Large intestine (tissue), 3 donors: ENCODE measurements around the gene GRK5. TPM values are rescaled to one million over a fixed set of nuclear protein-coding genes. Genes with fewer than 3 reads are reported as not detected.

Experiments
- DNase-seq, 2 donors: peaks; one replicate each; pipeline versions ENCODE4 v3.0.0 to v3.0.0-alpha.2; 2013
- H3K27ac ChIP-seq: one replicate; pipeline ENCODE4 v1.5.1; 2013; ENCODE audit warnings: low read length
- H3K27me3 ChIP-seq: 2 replicates; pipeline ENCODE4 v1.6.1; 2013; ENCODE audit warnings: low read length; ENCODE audit not compliant: control insufficient read depth, insufficient read depth
- H3K36me3 ChIP-seq: 2 replicates; pipeline ENCODE4 v1.6.1; 2013; ENCODE audit warnings: low read length; ENCODE audit not compliant: control insufficient read depth, insufficient read depth
- H3K4me1 ChIP-seq: one replicate; pipeline ENCODE4 v1.6.1; 2013; ENCODE audit warnings: low read length; ENCODE audit not compliant: control insufficient read depth, insufficient read depth
- H3K4me3 ChIP-seq: one replicate; pipeline ENCODE4 v1.5.1; 2013; ENCODE audit warnings: low read length
- H3K9me3 ChIP-seq: one replicate; pipeline ENCODE4 v1.6.1; 2013; ENCODE audit warnings: mild to moderate bottlenecking, low read depth, low read length, moderate library complexity; ENCODE audit not compliant: control insufficient read depth
- WGBS: methylation state at CpG from one replicate; pipeline ENCODE4 v1.1.5; 2013; ENCODE audit warnings: low lambda C conversion rate; ENCODE audit not compliant: insufficient coverage; 5-methylcytosine and 5-hydroxymethylcytosine counted together
- polyA plus RNA-seq: library from polyadenylated mRNA; unstranded; fragments of 120-200 nt; gene quantifications from one replicate; pipeline ENCODE4 v1.2.1, GENCODE V29; 2013

The GRK5 gene
- polyA plus RNA-seq, 1 donor: 38.8 TPM

DNA sequence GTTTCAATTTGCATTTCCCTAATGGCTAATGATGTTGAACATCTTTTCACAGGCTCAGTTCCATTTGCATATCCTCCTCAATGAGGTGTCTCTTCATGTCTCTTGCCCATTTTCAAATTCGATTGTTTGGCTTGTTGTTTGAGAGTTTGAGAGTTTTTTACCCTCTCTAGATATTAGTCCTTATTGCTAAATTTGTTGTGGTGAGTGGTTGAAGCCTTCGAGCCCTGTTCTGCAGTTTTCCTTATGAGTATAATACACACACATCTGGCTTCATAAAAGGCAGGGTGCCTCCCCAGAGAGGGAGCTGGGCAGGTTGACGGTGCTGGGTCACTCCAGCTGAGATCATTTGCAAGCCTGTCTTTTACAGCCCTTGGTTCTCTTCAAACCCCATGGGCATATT lies 270.1 kb downstream of the GRK5 start:
- no peak overlapping the region for H3K4me3 ChIP-seq
- no peaks in the 10 kb centered on the region for H3K4me1 ChIP-seq
- no peak overlapping the region for H3K27ac ChIP-seq
- DNase-seq: no peak
- WGBS: 80% methylated on average over 1 of the region's 3 CpGs
- H3K9me3 ChIP-seq: peaks cover 7% of the 10 kb centered on the region
- H3K27me3 ChIP-seq: peaks cover 22% of the 10 kb centered on the region
- no peaks in the 10 kb centered on the region for H3K36me3 ChIP-seq

DNA sequence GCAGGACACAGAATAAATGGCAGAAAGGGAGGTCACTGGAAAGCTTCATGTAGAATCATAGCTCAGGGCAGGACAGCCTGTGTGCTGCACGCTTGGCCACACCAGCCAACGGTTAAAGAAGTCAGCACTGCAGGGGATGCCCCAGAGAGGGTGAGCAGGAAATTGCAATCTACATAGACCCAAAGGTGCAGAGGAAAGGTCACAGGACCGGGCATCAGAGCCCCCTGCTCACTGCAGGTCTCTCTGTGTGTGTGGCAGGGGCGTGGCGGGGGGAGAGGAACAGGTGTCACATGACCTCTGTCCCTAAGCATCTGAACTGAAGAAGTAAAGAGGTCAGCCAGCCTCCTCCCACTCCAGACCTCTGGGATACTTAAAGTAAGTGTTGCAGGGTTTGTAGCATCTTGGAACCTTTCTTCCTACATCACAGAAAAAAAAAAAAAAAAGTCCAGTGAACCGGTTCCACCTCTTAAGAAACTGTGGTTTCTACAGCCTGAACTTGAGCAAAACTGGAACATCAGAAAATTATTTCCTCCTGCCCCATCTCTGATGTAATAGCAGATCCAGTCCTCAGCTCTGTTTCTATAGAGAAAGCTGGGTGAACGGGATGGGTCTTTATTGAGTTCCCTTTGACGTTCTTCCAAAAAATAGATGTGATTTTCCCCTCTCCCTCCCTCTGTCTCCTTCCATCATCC lies 270.9 kb downstream of the GRK5 start:
- Histone ChIP-seq H3K9me3 (peaks cover 7% of the 10 kb centered on the region), H3K36me3 (no peaks in the 10 kb centered on the region), H3K27me3 (peaks cover 22% of the 10 kb centered on the region), H3K4me1 (no peaks in the 10 kb centered on the region), H3K4me3 (no peak overlapping the region), H3K27ac (no peak overlapping the region)
- 29% methylated on average over 4 of the region's 8 CpGs for WGBS
- no peak for DNase-seq

DNA sequence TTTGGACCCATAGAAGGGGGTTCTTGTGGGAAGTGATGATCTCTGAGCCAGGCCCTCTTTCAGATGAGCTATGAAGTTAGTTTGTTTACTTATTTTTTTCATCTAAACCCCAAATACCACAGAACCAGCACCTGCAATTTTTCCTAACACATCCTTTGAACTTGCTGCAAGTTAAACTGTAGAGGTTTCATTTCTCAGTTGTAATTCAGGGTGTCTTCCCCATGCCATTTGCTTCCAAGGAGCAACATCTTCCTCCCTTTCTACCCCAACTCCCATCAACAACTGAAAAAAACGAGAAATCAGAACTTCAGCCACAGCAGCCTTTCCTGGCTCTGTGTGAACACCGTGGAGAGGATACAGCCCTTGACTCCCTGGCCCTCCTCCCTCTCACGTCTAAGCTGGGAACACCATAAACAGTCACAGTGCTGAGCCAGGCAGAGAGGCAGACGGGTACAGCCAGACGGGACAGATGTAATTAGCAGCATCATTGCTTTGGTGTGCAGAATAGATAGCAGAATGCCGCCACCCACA lies 271.5 kb downstream of the GRK5 start:
- H3K36me3 ChIP-seq: no peaks in the 10 kb centered on the region
- no peaks in the 10 kb centered on the region for H3K4me1 ChIP-seq
- peaks cover 1% of the 10 kb centered on the region for H3K9me3 ChIP-seq
- H3K27ac ChIP-seq: no peak overlapping the region
- no peak for DNase-seq
- no CpG with 5 or more reads among the region's 6 CpGs for WGBS
- no peak overlapping the region for H3K4me3 ChIP-seq
- H3K27me3 ChIP-seq: peaks cover 22% of the 10 kb centered on the region

DNA sequence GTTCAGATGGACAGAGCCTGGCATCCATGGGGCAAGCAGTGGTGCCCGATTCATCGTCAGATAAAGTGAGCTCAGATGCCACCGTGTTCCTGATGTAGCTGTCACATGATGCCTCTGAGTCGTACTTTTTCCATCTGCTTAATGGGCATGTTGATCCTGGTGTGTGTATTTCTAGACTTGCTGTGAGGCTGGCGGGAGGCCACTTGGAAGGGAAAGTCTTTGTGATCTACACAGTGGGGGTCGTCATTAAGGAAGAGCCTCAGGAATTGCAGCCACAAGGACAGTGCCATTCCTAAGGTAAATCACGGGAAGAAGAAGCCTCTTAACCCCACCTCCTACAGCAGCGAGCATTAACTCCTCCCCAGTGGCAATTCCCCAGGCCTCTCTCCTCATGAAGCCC lies 272.2 kb downstream of the GRK5 start:
- no peak for DNase-seq
- H3K36me3 ChIP-seq: no peaks in the 10 kb centered on the region
- H3K9me3 ChIP-seq: no peaks in the 10 kb centered on the region
- H3K4me3 ChIP-seq: no peak overlapping the region
- no peak overlapping the region for H3K27ac ChIP-seq
- peaks cover 22% of the 10 kb centered on the region for H3K27me3 ChIP-seq
- WGBS: no CpG with 5 or more reads among the region's 8 CpGs
- no peaks in the 10 kb centered on the region for H3K4me1 ChIP-seq

DNA sequence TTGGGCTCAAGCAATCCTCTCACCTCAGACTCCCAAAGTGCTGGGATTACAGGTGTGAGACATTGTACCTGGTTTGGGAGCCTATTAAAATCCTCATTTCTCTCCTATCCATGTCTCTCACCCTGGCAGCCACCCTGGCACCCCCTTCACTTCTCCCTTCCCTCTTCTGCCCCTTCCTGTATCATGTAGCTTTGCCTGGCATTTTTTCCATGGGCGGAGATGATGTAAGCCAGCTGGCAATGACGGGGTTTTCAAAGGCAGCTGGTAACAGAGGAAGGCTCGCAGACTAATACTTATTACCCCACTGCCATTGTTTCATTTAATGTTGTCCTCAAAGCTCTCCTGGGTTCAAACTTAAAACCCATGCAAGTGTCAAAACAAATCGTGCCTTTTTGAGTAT lies 273.3 kb downstream of the GRK5 start:
- Histone ChIP-seq H3K36me3 (no peaks in the 10 kb centered on the region), H3K9me3 (no peaks in the 10 kb centered on the region), H3K4me3 (no peak overlapping the region), H3K27ac (no peak overlapping the region), H3K4me1 (no peaks in the 10 kb centered on the region), H3K27me3 (peaks cover 22% of the 10 kb centered on the region)
- 90% methylated on average over 2 of the region's 4 CpGs for WGBS
- DNase-seq: no peak

DNA sequence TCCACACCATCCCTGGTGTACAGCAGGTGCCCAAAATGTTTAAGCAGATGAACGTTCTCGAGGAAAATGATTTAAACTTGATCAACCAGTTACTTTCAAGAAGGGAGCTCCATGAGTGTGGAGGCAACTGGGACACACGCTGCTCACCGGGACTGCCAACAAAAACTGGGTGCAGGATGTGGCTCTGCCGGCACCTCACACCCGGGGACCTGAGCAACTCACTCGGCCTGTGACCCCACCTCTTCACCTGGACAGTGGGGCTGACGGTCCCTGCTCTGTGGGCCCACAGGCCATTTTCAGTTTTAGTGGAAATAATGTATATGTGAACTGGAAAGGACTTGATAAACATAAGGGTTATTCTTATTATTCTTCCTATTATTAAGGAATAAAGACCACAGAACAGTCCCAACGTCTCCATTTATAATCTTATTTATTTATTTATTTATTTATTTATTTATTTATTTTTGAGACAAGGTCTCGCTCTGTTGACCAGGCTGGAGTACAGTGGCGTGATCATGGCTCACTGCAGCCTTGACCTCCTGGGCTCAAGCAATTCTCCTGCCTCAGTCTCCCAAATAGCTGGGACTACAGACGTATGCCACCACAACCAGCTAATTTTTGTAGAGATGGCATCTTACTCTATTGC lies 274.5 kb downstream of the GRK5 start:
- DNase-seq: no peak
- Histone ChIP-seq H3K9me3 (no peaks in the 10 kb centered on the region), H3K4me3 (no peak overlapping the region), H3K36me3 (no peaks in the 10 kb centered on the region), H3K4me1 (no peaks in the 10 kb centered on the region), H3K27me3 (peaks cover 21% of the 10 kb centered on the region), H3K27ac (no peak overlapping the region)
- WGBS: 33% methylated on average over 1 of the region's 12 CpGs

DNA sequence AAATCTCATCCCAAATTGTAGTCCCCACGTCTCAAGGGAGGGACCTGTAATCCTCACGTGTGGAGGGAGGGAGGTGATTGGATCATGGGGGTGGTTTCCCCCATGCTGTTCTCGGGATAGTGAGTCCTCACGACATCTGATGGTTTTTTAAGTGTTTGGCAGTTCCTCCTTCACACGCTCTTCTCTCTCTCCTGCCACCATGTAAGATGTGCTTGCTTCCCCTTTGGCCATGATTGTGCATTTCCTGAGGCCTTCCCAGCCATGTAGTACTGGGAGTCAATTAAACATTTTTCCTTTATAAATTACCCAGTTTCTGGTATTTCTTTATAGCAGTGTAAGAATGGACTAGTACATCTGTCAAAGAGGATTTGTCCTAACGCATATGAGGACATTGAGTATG lies 275.6 kb downstream of the GRK5 start:
- no peak for DNase-seq
- WGBS: no CpG with 5 or more reads among the region's 6 CpGs
- Histone ChIP-seq H3K4me1 (no peaks in the 10 kb centered on the region), H3K27ac (no peak overlapping the region), H3K4me3 (no peak overlapping the region), H3K27me3 (peaks cover 14% of the 10 kb centered on the region), H3K9me3 (no peaks in the 10 kb centered on the region), H3K36me3 (no peaks in the 10 kb centered on the region)

DNA sequence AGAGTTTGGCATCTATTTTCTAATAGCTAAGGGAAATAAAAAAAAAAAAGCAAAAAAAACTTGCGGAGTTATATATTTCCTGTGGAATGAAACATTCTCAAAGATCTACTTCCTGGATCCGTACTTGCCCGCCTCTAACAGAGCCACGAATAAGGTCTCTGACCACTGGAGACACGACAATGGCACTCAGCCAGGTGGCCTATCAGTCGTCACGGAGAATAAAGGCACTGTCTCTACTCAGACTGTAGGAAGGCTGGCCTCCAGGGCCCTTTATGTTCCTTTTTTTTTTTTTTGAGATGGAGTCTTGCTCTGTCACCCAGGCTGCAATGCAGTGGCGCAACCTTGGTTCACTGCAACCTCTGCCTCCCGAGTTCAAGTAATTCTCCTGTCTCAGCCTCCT lies 276.5 kb downstream of the GRK5 start:
- Histone ChIP-seq H3K4me3 (no peak overlapping the region), H3K4me1 (no peaks in the 10 kb centered on the region), H3K9me3 (no peaks in the 10 kb centered on the region), H3K27me3 (peaks cover 10% of the 10 kb centered on the region), H3K27ac (no peak overlapping the region), H3K36me3 (no peaks in the 10 kb centered on the region)
- WGBS: 100% methylated on average over 1 of the region's 9 CpGs
- no peak for DNase-seq

DNA sequence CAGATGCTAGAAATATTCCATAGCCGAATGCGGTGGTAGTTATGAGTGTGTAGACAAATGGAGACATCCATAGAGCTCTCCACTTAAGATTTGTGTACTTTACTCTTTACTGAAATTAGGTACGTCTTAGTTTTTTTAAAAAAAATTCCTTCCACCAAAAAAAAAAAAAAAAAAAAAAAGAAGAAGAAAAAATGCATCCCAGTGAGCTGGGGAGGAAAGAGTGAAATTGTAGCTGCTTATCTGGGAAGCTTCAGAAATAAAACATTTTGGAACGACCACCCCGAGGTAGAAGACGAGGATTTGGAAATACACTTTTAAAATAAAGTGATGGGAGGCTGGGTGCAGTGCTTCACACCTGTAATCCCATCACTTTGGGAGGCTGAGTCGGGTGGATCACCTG lies 281.3 kb downstream of the GRK5 start:
- Histone ChIP-seq H3K27ac (no peak overlapping the region), H3K4me3 (no peak overlapping the region), H3K4me1 (peaks cover 5% of the 10 kb centered on the region), H3K27me3 (no peaks in the 10 kb centered on the region), H3K9me3 (no peaks in the 10 kb centered on the region), H3K36me3 (no peaks in the 10 kb centered on the region)
- no peak for DNase-seq
- WGBS: 20% methylated on average over 1 of the region's 7 CpGs

DNA sequence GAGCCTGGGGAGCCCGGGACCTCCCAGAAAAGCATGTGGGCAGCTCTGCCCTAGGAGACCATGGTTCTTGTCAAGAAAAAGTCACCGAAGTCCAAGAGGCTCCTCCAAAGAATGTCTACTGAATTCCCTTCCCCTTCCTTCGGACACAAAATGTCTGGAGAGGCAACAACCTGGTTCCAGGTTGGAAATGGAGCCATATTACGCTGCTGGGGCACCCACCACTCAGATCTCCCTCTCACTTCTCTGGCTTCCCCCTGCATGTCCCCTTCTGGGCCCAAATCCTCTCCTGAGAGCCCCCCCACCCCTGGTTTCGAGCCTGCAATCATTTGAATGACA lies 282.6 kb downstream of the GRK5 start:
- DNase-seq: no peak
- no peak overlapping the region for H3K27ac ChIP-seq
- H3K36me3 ChIP-seq: no peaks in the 10 kb centered on the region
- H3K9me3 ChIP-seq: no peaks in the 10 kb centered on the region
- peaks cover 10% of the 10 kb centered on the region for H3K4me1 ChIP-seq
- H3K4me3 ChIP-seq: no peak overlapping the region
- H3K27me3 ChIP-seq: no peaks in the 10 kb centered on the region
- no CpG with 5 or more reads among the region's 5 CpGs for WGBS
